Skin of body (tissue), 3 donors: ENCODE results near the gene TLK2. TPM values are rescaled to one million over a fixed set of nuclear protein-coding genes. Genes with fewer than 3 reads are reported as not detected.

Experiments
- DNase-seq: peaks from one replicate; lab custom pipeline; 2025; lab: John Stamatoyannopoulos, UW
- small RNA-seq: library from RNA; depleted of rRNA; stranded (forward); fragments of <200 nt; gene quantifications from one replicate; pipeline ENCODE3, GENCODE V24; 2014; ENCODE audit warnings: low replicate concordance
- total RNA-seq: library from RNA; depleted of rRNA; stranded (reverse); fragments of >200 nt; gene quantifications from one replicate; pipeline ENCODE4 v1.2.3, GENCODE V29; 2014

TLK2 gene
- total RNA-seq, 1 donor from 2014 or later: 52.0 TPM

DNA sequence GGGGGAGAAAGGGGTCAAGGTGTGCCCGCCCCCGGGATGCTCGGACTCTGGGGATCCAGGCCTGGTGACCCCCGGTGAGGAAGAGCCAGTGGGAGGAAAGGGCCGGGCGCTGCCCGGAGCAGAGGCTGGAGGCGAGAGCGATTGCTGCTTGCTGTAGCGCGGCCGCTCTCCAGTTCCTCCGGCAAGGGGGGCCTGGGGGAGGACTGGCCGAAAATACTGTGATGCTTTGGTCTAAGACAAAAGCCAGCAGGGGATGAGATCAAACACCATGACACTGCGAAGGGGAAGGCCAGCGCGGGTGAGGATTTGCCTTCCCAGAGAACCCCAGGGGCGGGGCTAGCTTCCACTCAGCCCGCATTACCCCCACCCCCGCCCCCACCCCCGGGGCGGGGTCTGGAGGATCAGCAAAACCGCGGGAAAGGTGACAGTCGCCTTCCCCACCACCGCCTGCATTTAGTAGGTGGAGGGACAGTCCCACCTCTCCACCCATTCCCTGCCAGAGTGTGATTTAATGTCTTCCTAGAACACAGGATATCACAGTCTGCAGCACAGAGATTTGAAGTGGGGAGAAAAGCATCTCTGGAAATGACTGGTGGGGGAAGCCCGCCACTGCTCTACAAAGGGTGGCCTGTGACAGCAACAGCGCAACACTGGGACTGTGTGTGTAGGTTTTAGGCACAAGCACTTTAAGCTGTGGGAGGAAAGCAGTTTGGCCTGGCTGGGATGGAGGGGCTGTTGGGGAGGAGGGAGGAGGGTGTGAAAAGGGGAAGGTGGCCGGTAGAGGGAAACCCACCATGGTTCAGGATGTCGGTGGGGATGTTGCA lies 174.6 kb downstream of the TLK2 start:
- DNase-seq: no peak

DNA sequence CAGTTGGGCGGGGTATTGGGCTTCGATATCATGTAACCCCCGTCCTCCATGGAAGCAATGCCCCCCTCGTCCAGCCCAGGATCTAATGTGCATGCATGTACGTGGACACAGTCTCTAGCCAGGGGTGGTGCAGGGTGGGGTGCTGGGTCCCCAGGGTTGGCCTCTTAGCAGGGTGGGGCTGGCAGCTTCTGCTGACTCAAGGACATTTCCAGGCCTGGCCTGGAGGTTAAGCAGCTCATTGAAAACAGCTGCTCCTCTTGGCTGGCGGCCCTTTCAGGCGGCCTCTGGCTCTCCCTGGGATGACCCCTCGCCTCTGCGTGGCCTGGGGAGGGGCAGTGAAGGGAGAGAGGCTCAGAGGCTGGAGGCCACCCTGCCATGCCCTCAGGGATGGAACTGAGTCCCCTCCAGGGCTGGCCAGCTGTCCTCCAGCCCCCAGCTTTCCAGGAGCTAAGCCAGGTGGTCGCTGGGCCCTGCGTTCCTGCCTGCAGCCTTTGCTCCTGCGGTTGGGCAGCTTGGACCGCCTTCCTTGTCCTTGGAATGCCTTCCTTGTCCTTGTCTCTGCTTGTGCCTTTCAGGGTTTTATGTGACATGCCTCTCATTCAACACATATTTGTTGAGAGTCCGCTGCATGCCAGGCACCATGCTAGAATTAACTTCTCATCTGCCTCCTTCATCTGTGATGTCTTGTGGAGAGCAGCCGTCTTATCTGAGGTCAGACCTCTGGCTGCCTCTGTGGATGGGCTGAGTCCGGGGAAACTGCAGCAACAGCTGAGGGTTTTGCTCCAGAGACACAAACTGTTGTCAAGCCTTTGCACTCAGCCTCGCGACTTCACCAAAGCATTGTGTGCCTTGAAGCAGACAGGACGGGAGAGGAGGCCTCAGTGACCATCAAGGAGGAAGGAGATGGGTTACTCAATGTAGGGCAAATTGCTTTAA lies 175.5 kb downstream of the TLK2 start:
- DNase-seq: peak; percentile 27

DNA sequence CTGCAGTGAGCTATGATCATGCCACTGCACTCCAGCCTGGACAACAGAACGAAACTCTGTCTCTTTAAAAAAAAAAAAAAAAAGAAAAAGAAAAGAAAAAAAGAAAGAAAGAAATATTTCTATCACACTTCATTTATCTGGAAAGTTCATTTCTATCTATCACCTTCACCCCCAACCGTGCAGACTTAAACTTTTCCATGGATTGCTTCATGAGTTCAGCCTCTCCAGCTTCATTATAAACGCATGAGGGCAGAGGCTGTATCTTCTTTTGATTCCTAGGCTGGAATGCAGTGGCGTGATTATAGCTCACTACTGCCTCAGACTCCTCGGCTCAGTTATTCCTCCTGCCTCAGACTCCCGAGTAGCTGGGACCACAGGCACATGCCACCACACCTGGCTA lies 177.0 kb downstream of the TLK2 start:
- no peak for DNase-seq

DNA sequence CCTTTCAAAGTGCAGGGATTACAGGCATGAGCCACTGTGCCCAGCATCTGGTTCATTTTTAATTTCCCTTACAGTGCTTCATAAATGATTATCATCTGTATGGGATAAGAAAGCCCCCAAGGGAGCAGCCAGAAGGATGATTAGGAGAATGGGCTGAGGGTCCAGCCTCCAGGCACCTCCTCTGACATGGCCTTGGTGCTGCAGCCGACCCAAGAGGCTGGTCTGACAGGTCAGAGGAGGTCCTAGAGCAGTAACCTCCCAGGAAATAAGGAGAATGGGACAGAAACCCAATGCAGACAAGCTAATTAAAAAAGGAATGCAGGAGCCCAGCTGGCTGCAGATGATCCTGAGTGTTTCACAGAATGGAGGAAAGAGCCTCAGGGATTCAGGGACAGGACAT lies 177.8 kb downstream of the TLK2 start:
- no peak for DNase-seq

DNA sequence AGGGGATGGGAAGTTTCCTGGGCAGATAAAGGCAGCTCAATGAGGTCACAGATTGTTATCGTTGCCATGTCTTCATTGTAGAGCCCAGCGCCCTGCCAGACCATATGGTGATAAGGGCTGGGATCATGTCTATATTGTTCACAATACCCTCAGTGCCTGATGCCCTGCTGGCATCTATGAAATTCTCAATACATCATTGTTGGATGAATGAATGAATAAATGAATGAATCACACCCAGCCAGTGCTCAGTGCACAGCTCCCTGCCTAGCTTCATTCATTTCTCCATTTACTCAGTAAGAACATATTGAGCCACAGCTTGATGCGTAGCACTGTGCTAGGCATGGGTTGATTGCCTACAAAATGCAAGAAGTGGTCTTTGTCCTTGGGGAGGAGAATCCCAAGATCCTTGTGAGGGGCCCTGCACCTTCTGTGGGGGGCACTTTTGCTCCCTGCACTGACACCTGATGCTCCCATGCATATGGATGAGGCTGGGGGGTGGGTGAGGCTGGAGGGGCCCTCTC lies 178.6 kb downstream of the TLK2 start:
- no peak for DNase-seq

DNA sequence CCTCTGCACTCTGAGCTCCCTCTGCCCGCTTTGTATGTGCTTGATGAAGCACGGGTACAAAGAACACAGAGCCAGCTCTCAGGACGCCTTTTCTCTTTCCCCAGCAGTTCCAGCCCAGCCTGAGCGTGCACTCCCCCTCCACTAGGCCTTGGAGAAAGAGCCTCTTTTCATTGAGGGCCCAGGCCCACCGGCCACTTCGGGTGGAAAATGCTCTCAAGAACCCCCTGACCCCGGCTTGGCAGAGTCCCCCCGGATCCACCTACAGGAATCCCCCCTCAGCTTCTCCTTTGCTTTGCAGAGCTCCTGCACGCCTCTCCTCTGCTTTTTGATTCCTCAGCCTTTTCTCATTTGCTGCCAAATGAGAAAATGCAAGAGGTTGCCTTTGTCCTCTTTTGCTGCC lies 179.1 kb downstream of the TLK2 start:
- no peak for DNase-seq

DNA sequence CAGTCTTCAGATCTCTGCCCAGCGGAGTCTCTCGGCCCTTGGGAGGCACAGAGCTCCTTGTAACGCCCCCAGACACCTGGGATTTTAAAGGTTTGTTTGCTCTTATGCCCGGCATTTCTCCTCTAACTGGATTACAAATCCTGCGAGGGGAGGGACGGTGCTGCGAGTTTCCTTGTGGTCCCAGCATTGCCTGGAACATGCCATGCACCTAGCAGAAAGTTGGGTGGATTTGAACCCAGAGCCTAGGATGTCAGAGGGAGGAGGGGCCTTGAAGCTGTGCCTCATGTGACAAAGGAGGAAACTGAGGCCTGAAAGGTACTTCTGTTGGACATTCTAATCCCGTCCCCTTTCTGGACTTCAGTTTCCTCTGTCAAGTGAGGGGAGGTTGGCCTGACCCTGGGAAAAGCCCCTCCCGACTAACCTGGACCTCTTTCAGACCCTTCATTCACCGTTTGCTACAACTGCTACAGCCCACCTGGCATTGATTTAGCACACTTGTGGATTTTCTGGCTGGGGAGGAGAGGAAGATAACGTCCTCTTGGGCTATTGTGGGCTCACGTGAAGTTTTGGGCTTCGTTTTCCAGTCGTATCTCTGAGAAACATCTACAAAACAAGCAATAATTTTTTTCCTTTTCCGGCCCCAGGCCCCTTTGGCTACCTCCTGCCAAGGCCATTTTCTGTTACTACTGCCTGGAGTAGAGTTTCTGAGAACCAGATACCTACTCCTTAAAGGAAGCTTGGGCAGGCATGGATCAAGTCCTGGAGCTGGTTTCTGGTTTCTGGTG lies 179.7 kb downstream of the TLK2 start:
- DNase-seq: no peak

DNA sequence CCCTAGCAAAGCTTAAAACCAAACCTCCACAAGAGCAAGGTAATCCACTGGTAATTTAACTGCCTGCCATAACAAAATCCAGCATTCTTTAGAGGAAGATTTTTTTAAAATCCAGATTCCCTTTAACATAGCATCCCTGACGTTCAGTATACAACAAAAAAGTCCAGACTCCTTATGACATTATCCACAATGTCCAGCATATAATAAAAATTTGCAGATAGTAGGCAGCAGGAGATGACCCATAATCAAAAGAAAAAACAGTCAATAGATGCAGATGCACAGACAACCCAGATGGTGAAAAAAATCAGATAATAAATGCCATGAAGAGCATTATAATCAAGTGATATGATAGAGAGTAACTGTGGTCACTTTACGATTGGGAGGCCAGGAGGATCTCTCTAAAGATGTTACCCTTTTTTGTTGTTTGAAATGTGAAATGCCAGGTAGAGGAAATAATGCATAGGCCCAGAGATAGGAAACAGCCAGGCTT lies 182.0 kb downstream of the TLK2 start:
- DNase-seq: no peak

DNA sequence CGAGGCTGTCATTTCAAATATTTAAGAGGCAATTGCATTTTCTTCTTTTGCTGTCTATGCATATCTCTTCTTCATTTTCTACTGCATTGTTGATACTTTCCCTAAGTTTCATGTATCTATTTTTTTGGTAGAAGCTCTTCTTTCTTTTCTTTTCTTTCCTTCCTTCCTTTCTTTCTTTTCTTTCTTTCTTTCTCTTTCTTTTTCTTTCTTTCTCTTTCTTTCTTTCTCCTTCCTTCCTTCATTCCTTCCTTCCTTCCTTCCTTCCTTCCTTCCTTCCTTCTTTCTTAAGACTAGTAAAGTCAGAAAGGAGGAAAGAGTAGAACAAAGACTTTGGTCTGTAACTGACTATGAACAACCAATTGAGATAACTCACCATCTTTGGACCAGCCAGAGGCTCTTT lies 182.7 kb downstream of the TLK2 start:
- DNase-seq: no peak

DNA sequence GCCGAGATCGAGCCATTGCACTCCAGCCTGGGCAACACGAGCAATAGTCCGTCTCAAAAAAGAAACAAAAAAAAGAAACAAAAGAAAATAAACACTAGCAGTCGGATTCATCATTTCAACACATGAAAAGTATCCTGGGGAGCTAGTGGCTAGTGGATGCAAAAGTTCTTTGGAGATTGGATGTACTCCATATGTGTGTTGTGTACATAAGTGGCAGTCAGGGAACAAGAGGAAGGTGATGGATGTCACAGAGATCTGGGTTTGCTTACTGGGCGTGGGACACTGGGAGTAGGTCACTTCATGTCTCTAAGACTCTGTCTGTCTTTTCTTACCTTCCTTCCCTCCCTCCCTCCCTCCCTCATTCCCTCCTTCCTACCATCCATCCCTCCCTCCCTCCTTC lies 184.2 kb downstream of the TLK2 start:
- no peak for DNase-seq

Small RNA genes lying within 50 kb of the gene (small RNA-seq; reads per million reads assigned to genes)
- not detected for gene RF00019

Other genes with a start within 250 kb of the TLK2 start
- gene EFCAB3, start 98.3 kb upstream of the TLK2 start, total RNA-seq: not detected
- gene METTL2A, start 54.9 kb upstream of the TLK2 start, total RNA-seq: 20.1 TPM
- 147 TPM for gene MRC2, start 148.8 kb downstream of the TLK2 start, total RNA-seq